HG02981 (cell line): ENCODE data around the gene F3.
A peak's percentile ranks its signal among the peaks of the same experiment; 100 is the strongest.

Source experiments
- ATAC-seq: cut with Tn5 transposase; IDR thresholded peaks from one replicate; pipeline ENCODE4 v1.9.1; 2021; ENCODE audit warnings: mild to moderate bottlenecking, moderate library complexity; ENCODE audit not compliant: unreplicated experiment

Gene F3

GRCh38 chr1:94528826-94529225 lies 12.7 kb downstream of the F3 start:
- no peak for ATAC-seq

GRCh38 chr1:94528299-94528698 lies 13.3 kb downstream of the F3 start:
- no peak for ATAC-seq

DNA sequence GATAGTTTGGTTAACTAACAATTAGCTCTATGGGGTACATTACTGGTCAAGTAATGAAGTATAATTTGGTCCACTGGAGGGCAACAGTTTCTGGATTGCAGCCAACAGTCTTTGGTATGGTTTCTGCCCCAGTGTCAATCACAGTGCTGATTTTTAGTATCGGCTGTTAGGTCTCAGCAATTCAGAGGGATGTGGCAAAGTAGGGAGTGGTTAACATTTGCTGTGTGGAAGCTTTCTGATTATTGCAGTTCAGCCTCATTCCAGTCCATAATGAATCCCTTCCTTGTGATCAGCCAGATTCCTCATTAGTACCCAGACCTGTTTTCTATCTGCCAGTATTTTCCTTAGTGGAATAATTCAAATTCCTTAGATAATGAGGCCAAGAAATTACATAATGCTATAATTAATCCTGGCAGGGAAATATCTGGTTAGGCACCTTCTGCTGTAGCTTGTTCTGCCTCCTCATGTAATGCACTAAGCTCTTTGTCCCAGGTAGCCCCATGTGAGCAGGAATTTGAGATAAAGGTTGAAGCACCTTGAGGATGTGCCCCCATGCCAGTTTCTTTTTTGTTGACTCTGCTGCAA lies 14.0 kb downstream of the F3 start:
- ATAC-seq, result no peak

- ATAC-seq, result no peak
These were observed 15.2 kb downstream of the F3 start for GRCh38 chr1:94526152-94526980.

GRCh38 chr1:94524531-94524930 lies 17.0 kb downstream of the F3 start:
- ATAC-seq, result no peak

DNA sequence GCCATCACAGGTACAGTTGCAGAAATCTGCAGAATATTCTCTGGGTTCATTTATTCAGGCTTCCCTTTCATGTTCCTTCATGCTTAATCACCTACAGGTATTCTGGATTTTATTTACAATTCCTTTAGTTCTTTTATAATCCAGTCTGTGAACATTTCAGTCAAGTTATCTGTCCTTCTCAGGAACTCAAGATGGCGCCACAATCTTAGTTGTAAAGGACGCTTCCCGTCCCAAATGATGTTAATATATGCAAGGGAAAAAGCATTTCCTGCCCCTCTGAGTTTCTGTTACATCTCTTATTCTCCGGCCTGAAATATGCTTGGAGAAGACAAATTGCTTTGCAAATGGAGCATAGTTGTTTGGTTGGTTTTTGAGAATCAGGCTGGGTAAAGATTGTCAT lies 19.3 kb downstream of the F3 start:
- ATAC-seq, result no peak

DNA sequence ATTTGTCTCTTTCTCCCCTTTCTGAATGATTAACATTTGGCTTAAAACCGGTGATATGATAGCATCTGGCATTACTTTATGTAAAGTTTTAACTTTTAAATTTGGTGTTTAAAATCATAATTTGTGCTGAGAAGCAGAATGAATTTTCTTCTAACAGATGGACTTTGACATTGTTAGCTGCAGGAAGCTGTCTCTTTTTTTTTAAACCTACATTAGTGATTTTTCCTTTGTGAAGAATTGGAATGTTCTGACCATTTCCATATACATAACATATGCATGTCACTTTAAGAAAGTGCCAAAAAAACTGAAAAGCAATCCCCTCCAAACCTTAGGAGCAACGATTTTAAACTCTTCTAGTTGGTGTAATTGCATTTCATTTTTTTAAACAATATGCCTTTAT lies 22.2 kb downstream of the F3 start:
- no peak for ATAC-seq

GRCh38 chr1:94515296-94515947 lies 26.1 kb downstream of the F3 start:
- no peak for ATAC-seq

DNA sequence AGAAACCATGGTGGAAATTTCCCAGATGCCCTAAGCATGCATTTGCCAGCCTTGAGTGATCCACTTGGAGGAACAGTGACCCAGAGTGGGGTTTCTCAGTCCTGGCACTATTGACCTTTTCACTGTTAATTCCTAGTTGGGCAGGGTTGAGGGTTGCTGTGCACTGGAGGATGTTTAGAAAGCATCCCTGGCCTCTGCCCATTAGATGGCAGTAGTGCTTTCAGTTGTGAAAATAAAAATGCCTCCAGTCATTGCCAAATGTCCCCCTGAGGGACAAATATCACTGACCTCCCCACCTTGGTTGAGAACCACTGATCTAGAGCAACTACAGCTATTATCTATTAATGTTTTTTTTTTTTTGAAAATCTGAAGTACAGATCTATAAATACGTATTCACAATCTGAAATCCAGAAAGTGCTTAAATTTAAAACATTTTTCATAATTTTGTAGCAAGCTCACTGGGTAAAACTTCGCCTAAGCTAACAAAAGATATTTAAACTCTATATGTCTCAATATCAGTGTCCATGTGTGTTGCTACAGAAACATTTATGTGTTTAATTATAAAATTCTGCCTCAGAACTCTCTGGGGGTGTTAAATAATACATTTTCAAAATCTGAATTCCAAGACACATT lies 27.3 kb downstream of the F3 start:
- ATAC-seq, result no peak

- ATAC-seq, result no peak
These were observed 28.7 kb downstream of the F3 start for GRCh38 chr1:94512816-94513215.

- no peak for ATAC-seq
These were observed 37.0 kb downstream of the F3 start for GRCh38 chr1:94504601-94505000.

DNA sequence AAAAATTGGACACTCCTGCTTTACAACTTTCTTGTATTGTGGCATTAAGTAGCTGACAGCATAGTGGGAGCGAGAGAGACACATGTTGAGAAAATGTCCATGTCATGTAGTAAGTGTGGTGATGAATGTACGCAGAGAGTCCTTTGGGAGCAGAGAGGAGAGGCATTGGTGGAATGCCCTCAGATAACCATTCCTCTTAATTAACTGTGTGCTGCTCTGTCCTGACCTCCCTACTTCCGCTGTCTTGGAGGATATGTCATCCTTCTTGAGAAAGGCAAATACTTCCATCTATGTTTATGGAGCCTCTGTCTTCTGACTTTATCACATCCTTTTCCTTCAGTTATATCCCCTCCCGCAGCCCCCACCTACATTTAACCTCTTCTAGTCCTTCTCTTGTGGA lies 38.4 kb downstream of the F3 start:
- no peak for ATAC-seq

DNA sequence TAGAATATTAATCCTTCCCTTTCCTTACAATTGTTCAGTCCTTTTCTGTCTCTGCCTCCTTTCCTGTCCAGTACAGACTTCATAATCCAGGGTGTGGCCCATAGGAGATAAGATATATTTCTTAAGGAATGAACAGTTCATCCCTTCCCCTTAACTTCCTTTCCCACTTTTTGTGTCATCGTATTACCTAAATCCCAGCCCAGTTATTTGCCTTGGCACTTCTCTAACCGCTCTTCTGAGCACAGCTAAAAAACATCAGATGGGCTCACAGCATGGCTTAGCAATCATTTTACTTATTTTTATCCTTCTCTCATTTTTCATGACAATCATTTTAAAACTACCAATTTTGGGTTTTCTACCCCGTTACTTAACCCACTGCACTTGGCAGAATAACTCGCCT lies 39.6 kb downstream of the F3 start:
- no peak for ATAC-seq

- ATAC-seq, result no peak
These were observed 40.1 kb downstream of the F3 start for GRCh38 chr1:94501426-94501825.

- no peak for ATAC-seq
These were observed 45.3 kb downstream of the F3 start for GRCh38 chr1:94496076-94496755.

GRCh38 chr1:94490556-94490955 lies 51.0 kb downstream of the F3 start:
- ATAC-seq, result no peak

GRCh38 chr1:94486990-94487389 lies 54.6 kb downstream of the F3 start:
- no peak for ATAC-seq

DNA sequence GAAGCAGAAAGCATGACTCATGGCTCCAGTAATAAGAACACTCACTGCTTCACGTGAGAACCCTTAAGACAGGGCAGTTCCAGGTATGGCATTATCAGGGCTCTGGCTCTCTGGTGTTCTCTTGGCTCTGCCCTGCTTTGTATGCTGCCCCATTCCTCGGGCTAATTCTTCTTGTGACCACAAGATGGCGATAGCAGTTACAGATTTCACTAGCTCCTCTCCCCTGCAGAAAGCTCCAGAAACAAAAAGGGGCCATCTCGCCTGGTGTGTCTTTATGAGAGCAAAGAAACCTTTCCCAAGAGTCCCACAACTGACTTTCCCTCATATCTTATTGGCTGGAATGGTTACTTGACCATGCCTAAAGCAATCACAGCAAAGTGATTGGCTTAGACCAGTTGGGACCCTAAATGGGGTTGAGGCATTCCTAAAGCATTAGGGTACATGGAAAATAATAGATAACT lies 60.1 kb downstream of the F3 start:
- peak; percentile 91 for ATAC-seq

DNA sequence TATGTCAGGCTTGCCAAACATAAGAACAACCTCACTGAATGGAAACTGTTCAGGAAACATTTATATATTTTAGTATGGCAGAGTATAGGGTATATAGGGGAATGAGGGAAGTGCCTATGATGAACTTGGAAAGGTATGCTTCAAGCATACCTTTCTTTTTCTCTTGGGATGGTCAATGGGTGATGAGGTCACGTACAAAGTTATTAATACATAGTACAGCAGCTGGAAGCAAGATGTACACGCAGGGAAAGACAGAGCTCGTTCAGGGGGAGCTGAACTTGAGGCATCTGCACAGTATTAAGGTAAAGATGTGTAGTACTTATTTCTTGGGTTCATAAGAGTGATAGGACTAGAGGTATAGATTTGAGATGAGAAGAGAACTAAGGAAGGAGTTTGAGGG lies 61.9 kb downstream of the F3 start:
- ATAC-seq, result no peak
